Activated CD4-positive, alpha-beta memory T cell treated with anti-CD3 and anti-CD28 coated beads, Interleukin-2, amount 10 ng/mL, durations not matched to agents 7 days and 5 days (primary cell): ENCODE data around the gene TMEM14A. TPM values are rescaled to one million over a fixed set of nuclear protein-coding genes. Genes with fewer than 3 reads are reported as not detected.

Experiments
- CTCF ChIA-PET: fragments of 350-600 bp; sonication (Branson Sonifier 250); formaldehyde crosslinking; loops from one replicate; lab custom pipeline; 2021; ENCODE audit warnings: antibody characterized with exemption, inconsistent platforms; lab: Charles Lee
- POLR2A ChIA-PET: fragments of 350-600 bp; sonication (Branson Sonifier 250); formaldehyde crosslinking; loops from one replicate; lab custom pipeline; 2021; ENCODE audit warnings: antibody characterized with exemption; lab: Charles Lee
- DNase-seq: peaks from one replicate; pipeline ENCODE4 v3.0.0-alpha.2; 2020
- H3K27ac Mint-ChIP-seq: one replicate; pipeline ENCODE4 v1.8.0; 2021; ENCODE audit warnings: mild to moderate bottlenecking, mixed read lengths
- H3K27me3 Mint-ChIP-seq: one replicate; pipeline ENCODE4 v1.8.0; 2021; ENCODE audit warnings: mixed read lengths
- H3K36me3 Mint-ChIP-seq: one replicate; pipeline ENCODE4 v1.8.0; 2021; ENCODE audit warnings: low read depth, mixed read lengths
- H3K4me1 Mint-ChIP-seq: one replicate; pipeline ENCODE4 v1.8.0; 2021; ENCODE audit warnings: mixed read lengths
- H3K4me3 Mint-ChIP-seq: one replicate; pipeline ENCODE4 v1.8.0; 2021; ENCODE audit warnings: mild to moderate bottlenecking, mixed read lengths
- H3K9me3 Mint-ChIP-seq: one replicate; pipeline ENCODE4 v1.8.0; 2021; ENCODE audit warnings: mixed read lengths
- total RNA-seq, 2 experiments: library from RNA; stranded (reverse); gene quantifications; one replicate each; pipeline ENCODE4 v1.2.3, GENCODE V29; 2021

Gene TMEM14A
- total RNA-seq, 2 experiments from 2014 or later = 20.9 to 23.5 TPM

DNA sequence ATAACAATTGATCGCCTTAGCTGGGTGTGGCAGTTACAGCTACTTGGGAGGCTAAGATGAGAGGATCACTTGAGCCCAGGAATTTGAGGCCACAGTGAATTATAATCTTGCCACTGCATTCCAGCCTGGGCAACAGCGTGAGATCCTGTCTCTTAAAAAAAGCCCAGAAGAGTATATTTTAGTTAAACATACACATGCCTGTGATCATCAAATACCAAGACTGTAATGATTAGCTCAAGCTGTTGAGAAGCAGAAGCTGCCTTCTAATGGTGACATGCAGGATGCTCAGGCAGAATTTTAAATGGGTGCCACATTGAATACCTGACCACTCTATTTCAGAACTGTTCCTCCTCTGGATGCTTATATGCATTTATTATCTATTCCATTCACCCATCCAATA lies 8.9 kb upstream of the TMEM14A start:
- POLR2A ChIA-PET = interaction anchor here (1.1 to 2.0 kb wide), 2 partner anchors 20 to 376 kb away, joined by 4 to 9 read pairs; no protein-coding TSS in a partner anchor
- CTCF ChIA-PET = interaction anchor here (1.4 to 3.4 kb wide), 9 partner anchors 11 to 400 kb away, joined by 3 to 44 read pairs (median 12); partner anchors contain the start of gene EFHC1
- peaks cover 2% of the 10 kb centered on the region for H3K27me3 Mint-ChIP-seq
- no peak for DNase-seq
- H3K9me3 Mint-ChIP-seq = no peaks in the 10 kb centered on the region
- H3K4me1 Mint-ChIP-seq = peaks cover 5% of the 10 kb centered on the region
- no peaks in the 10 kb centered on the region for H3K36me3 Mint-ChIP-seq
- no peak overlapping the region for H3K4me3 Mint-ChIP-seq
- no peak overlapping the region for H3K27ac Mint-ChIP-seq

DNA sequence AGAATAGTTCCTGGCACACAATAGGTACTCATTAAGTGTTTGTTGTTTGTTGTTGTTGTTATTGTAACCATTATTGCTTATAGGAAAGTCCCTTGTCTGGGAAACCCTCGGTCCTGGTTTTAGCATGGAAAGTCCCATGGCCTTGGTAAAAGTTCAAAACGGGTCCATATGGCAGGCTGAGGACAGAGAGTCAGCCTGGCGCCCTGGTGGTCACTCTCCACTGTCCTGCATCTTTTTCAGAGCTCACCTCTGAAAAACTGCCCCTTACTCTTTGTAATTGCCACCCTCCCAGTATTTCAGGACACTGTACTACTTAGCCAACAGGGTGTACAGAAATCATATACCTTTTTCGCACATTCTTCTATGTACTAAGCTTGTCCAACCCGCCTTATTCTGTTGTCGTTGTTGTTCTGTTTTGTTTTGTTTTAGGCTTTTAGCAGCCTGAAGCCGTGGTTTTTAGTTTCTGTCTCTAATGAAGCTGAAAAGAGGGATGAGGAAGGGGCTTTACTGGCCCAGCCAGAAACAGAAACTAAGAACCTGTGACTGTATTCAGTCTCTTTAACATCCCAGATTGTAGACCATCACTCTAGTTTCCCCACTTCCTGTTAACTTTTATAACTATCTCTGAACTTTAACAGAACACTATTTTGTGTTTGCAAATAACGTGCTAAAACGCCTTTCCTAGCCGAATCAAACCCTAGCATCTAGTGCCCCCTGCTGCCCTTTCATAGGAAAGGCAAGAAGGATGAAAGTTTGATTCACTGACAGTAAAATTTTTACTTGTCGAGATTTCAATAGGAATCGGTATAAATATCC lies 7.6 kb upstream of the TMEM14A start:
- no peaks in the 10 kb centered on the region for H3K9me3 Mint-ChIP-seq
- DNase-seq = peak; percentile 72
- H3K36me3 Mint-ChIP-seq = peaks cover 2% of the 10 kb centered on the region
- no peak overlapping the region for H3K4me3 Mint-ChIP-seq
- peaks cover 14% of the 10 kb centered on the region for H3K4me1 Mint-ChIP-seq
- ChIA-PET CTCF (interaction anchor here (0.7 to 3.4 kb wide), 17 partner anchors 11 to 505 kb away, joined by 3 to 44 read pairs (median 4); partner anchors contain the start of gene EFHC1), POLR2A (interaction anchor here (1.1 to 2.0 kb wide), 3 partner anchors 21 to 501 kb away, joined by 3 to 9 read pairs (median 4); no protein-coding TSS in a partner anchor)
- no peaks in the 10 kb centered on the region for H3K27me3 Mint-ChIP-seq
- no peak overlapping the region for H3K27ac Mint-ChIP-seq

DNA sequence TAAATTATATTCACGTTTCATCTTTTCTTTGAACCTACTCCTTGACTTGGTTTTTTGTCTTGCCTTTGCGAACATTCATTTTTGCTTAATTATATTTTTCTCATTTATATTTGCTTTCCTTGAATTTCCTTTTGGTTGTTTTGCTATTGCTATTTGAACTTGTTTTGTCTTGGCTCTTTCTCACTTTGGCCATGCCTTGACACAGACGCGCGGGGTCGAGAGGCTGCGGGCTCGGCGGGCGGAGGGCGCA lies 7.1 kb upstream of the TMEM14A start:
- H3K27me3 Mint-ChIP-seq = no peaks in the 10 kb centered on the region

DNA sequence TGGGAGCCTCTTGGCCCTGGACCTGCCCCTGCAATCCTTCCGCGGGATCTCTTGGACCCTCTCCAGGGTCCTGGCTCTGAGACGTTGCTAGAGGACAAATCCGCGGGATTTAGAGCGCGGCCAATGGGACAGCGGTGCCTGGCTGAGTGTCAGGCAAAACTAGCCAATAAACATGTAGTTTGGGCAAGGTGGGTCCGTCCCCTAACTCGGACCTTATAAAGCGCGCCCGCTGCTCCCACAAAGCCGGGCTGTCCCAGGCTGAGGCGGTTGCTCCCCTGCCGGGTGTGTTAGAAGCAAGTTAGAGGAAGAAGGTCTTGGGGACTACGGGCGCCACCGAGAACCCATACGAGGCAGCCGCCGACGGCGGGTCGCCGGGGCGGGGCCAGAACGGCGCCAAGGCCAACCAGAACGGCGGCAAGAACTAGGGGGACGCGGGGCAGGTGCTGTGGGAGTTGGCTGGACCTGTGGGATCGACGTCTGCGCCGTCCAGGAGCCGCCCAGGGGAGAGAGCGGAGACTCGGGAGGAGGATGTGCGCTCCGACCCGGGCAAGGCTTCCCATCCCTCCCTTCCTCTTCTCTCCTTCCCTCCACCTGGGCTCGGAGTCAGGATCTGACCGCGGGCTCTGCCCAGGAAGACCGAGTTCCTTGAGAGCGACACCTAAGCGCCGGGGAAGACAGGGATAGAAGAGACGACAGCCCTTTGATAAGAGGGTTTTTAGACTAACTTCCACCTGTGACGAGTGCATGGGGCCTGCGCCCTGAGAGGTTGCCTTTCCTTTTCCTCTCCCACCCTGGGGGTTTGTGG lies 6.5 kb upstream of the TMEM14A start:
- peaks cover 4% of the 10 kb centered on the region for H3K36me3 Mint-ChIP-seq
- H3K27ac Mint-ChIP-seq = no peak overlapping the region
- ChIA-PET POLR2A (interaction anchor here (1.2 kb wide), 1 partner anchor 380 kb away, joined by 4 read pairs; the partner anchor contains the start of gene MCM3), CTCF (interaction anchor here (0.9 to 1.4 kb wide), 5 partner anchors 10 to 257 kb away, joined by 3 to 10 read pairs (median 6); no protein-coding TSS in a partner anchor)
- DNase-seq = peak; percentile 81
- no peaks in the 10 kb centered on the region for H3K27me3 Mint-ChIP-seq
- no peaks in the 10 kb centered on the region for H3K9me3 Mint-ChIP-seq
- H3K4me1 Mint-ChIP-seq = peaks cover 17% of the 10 kb centered on the region
- H3K4me3 Mint-ChIP-seq = no peak overlapping the region

More for the DNA sequence above, 7.1 kb upstream of the TMEM14A start:
- H3K27ac Mint-ChIP-seq = no peak overlapping the region
- peaks cover 15% of the 10 kb centered on the region for H3K4me1 Mint-ChIP-seq
- peaks cover 2% of the 10 kb centered on the region for H3K36me3 Mint-ChIP-seq
- H3K4me3 Mint-ChIP-seq = no peak overlapping the region
- POLR2A ChIA-PET = interaction anchor here (1.2 to 2.0 kb wide), 2 partner anchors 378 to 501 kb away, joined by 3 to 9 read pairs; no protein-coding TSS in a partner anchor
- CTCF ChIA-PET = interaction anchor here (1.0 to 3.4 kb wide), 11 partner anchors 11 to 402 kb away, joined by 3 to 44 read pairs (median 5); partner anchors contain the start of gene EFHC1
- no peak for DNase-seq
- no peaks in the 10 kb centered on the region for H3K9me3 Mint-ChIP-seq

DNA sequence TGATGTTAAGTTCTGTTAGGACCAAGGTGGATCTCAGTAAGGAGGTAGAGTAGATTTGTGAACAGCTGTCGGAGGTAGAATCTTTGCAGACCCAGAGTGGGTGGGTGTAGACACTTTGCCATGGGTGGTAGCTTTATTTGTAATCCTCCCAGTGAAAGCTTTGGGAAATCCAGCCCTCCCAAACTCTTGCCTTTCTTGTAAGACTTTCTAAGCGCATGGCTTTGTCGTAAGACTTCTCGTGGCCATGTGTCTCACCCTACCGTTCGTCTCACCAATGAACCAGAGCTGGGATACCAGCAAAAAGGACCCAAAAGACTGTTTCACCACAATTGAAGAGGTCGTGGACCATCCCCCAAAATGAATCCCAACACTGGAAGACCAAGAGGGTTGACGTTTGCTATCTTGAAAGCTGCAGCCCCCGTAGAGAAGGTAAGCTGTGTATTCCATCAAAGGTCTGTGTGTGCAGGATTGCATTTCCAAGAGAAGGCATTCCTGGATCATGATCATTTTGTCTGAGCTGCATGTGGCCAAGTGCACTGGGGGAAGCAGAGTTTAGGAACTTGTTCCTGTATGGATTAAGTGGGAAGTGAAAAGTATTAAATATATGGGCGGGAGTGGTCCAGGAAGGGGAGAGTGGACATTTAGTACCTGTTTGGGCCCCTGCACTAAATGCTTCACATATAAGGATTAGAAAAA lies 5.8 kb upstream of the TMEM14A start:
- H3K9me3 Mint-ChIP-seq = no peaks in the 10 kb centered on the region
- H3K4me1 Mint-ChIP-seq = peaks cover 22% of the 10 kb centered on the region
- peaks cover 5% of the 10 kb centered on the region for H3K36me3 Mint-ChIP-seq
- H3K27ac Mint-ChIP-seq = no peak overlapping the region
- ChIA-PET POLR2A (interaction anchor here (0.9 to 1.2 kb wide), 2 partner anchors 9 to 380 kb away, joined by 3 to 4 read pairs; partner anchors contain the start of gene MCM3), CTCF (interaction anchor here (0.9 to 1.4 kb wide), 5 partner anchors 9 to 257 kb away, joined by 3 to 10 read pairs (median 6); no protein-coding TSS in a partner anchor)
- DNase-seq = no peak
- H3K4me3 Mint-ChIP-seq = no peak overlapping the region
- H3K27me3 Mint-ChIP-seq = no peaks in the 10 kb centered on the region

DNA sequence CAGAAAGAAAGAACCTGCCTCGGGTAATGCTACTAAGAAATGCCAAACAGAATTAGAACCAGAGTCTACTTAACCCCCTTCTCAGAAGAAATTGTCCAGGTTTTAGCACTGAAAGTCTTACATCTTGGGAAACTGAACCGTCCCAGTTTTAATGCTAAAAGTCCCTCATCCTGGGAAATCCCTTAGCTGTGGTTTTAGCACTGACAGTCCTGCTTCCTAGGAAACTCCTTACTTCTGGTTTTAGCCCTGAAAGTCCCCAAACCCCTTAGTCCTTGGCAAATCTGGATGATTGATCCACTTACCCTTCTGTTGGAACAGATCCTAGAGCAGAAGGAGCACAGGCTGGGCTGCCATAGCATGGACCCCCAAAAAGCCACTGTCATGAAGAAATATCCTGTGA lies 4.8 kb upstream of the TMEM14A start:
- CTCF ChIA-PET = interaction anchor here (1.9 kb wide), 1 partner anchor 14 kb away, joined by 7 read pairs; no protein-coding TSS in a partner anchor
- no peak for DNase-seq
- H3K4me3 Mint-ChIP-seq = no peak overlapping the region

DNA sequence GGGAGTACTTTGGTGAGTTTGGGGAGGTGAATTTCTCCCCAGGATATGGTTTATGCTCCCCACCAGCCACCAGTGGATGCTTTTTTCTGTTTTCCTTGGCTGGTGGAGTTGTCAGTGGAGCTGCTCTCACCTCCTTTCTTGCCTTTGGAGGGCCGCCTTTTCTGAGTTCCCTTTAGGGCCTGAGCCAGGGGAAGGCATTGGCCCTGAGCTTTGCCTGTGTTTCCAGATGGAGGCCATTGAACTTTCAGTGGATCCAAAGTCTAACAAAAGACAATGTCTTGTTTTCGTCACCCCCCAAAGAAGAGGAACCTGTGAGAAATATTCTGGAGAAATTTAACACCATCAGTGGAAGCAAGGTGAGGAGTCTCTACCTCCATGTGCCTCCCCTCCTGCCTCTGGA lies 4.4 kb upstream of the TMEM14A start:
- Mint-ChIP-seq H3K9me3 (no peaks in the 10 kb centered on the region), H3K4me1 (peaks cover 33% of the 10 kb centered on the region), H3K4me3 (no peak overlapping the region), H3K27me3 (no peaks in the 10 kb centered on the region), H3K36me3 (peaks cover 5% of the 10 kb centered on the region), H3K27ac (no peak overlapping the region)
- DNase-seq = no peak
- ChIA-PET POLR2A (no interaction called here), CTCF (interaction anchor here (1.9 kb wide), 1 partner anchor 14 kb away, joined by 7 read pairs; no protein-coding TSS in a partner anchor)

More for the DNA sequence above, 4.8 kb upstream of the TMEM14A start:
- peaks cover 5% of the 10 kb centered on the region for H3K36me3 Mint-ChIP-seq
- no peaks in the 10 kb centered on the region for H3K27me3 Mint-ChIP-seq
- no peak overlapping the region for H3K27ac Mint-ChIP-seq
- peaks cover 29% of the 10 kb centered on the region for H3K4me1 Mint-ChIP-seq
- H3K9me3 Mint-ChIP-seq = no peaks in the 10 kb centered on the region
- POLR2A ChIA-PET = no interaction called here

DNA sequence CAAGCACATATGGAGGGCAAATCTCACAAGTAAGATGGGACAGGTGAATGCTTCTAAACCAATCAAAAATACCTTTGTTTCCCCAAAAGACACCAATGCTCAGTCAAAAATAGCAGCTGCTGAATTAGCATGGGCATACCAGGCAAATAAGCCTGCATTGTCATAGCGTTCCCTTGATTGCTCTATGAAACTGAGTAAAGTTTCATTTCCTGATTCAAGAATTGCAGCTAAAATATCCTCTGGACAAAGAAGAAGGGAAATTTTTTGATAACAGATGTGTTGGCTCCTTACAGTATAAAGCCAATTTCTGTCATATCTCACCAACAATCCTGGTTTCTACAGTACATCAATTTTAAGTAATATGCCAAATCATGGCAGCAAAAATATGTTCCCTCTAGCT lies 3.3 kb upstream of the TMEM14A start:
- H3K4me3 Mint-ChIP-seq = no peak overlapping the region
- no peak overlapping the region for H3K27ac Mint-ChIP-seq
- CTCF ChIA-PET = interaction anchor here (0.6 to 1.9 kb wide), 2 partner anchors 15 to 174 kb away, joined by 3 to 7 read pairs; no protein-coding TSS in a partner anchor
- H3K27me3 Mint-ChIP-seq = no peaks in the 10 kb centered on the region
- peaks cover 44% of the 10 kb centered on the region for H3K4me1 Mint-ChIP-seq
- peaks cover 5% of the 10 kb centered on the region for H3K36me3 Mint-ChIP-seq
- H3K9me3 Mint-ChIP-seq = no peaks in the 10 kb centered on the region
- DNase-seq = no peak
- POLR2A ChIA-PET = no interaction called here

DNA sequence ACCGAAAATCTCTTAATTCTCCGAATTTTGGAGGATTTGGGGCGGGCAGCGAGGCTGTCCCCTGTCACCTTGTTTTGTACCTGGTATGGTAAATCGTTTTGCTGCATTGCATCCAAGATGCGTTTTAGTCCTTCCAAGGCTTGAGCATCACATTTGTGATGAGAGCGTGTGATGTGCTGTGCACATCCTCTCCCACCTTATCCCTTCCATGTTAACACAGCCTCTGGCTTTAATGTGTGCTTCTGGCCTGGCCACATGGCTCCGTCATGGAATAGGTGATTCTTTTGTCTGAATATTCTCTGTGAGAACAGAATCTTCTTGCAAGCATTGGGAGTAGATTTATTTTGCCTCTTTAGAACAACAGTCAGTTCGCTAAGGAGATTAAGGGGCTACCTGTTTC lies 763 bp downstream of the TMEM14A start:
- DNase-seq = no peak
- POLR2A ChIA-PET = interaction anchor here (0.6 to 1.4 kb wide), 4 partner anchors 253 to 387 kb away, joined by 3 read pairs; partner anchors contain the start of gene MCM3
- H3K4me1 Mint-ChIP-seq = peaks cover 54% of the 10 kb centered on the region
- H3K4me3 Mint-ChIP-seq = peak overlapping the region; percentile 82
- CTCF ChIA-PET = interaction anchor here (1.4 kb wide), 1 partner anchor 21 kb away, joined by 8 read pairs; no protein-coding TSS in a partner anchor
- no peaks in the 10 kb centered on the region for H3K27me3 Mint-ChIP-seq
- H3K27ac Mint-ChIP-seq = no peak overlapping the region
- no peaks in the 10 kb centered on the region for H3K9me3 Mint-ChIP-seq
- peaks cover 13% of the 10 kb centered on the region for H3K36me3 Mint-ChIP-seq

DNA sequence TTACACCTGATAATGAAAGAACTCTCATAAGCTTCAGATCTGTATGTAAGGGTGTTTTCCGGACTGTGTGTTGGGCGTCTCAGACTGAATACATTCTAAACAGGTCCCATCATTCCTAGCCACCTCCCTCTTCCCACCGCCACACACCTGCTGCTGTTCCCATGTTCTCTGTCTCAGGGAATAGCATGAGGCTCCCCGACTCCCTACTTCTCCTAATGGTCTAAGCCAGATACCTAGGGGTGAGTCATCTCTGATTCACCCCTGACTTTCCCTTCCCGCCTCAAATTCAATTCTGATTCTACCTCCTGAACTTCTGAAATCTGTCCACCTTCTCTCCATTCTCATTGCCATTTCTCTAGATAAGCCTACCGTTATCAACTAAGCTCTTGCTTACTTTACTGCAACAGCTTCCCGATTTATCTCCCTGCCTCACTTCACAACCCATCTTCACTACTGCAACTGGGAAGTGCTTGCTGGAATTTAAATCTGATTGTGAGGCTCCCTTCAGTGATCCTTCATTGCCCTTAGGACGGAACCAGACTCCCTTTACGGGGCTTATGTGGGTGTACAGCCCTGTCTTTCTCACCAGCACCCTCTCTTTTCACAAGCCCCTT lies 1.6 kb downstream of the TMEM14A start:
- Mint-ChIP-seq H3K27ac (no peak overlapping the region), H3K4me3 (peak overlapping the region; percentile 9), H3K4me1 (peaks cover 47% of the 10 kb centered on the region), H3K27me3 (no peaks in the 10 kb centered on the region), H3K36me3 (peaks cover 15% of the 10 kb centered on the region), H3K9me3 (no peaks in the 10 kb centered on the region)
- no peak for DNase-seq
- ChIA-PET POLR2A (interaction anchor here (0.5 kb wide), 1 partner anchor 21 kb away, joined by 3 read pairs; no protein-coding TSS in a partner anchor), CTCF (interaction anchor here (1.4 kb wide), 1 partner anchor 22 kb away, joined by 8 read pairs; no protein-coding TSS in a partner anchor)

DNA sequence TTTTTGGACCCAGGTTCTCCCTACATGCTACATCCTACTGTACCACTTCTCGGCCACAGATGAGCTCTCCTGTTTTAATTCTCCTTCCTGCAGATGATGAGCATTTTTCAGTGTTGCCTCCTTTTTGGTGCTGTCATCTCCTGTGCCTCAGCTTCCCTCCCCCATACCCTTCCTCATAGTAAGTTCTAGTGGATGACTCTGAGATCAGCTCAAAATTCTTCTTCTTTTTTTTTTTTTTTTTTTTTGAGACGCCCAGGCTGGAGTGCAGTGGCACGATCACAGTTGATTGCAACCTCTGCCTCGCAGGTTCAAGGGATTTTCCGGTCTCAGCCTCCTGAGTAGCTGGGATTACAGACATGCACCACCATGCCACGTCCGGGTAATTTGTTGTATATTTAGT lies 3.8 kb downstream of the TMEM14A start:
- no peak overlapping the region for H3K27ac Mint-ChIP-seq
- no peak for DNase-seq
- peaks cover 17% of the 10 kb centered on the region for H3K36me3 Mint-ChIP-seq
- peaks cover 39% of the 10 kb centered on the region for H3K4me1 Mint-ChIP-seq
- ChIA-PET POLR2A (interaction anchor here (1.1 kb wide), 1 partner anchor 9 kb away, joined by 3 read pairs; no protein-coding TSS in a partner anchor), CTCF (interaction anchor here (1.4 to 1.5 kb wide), 2 partner anchors 10 to 11 kb away, joined by 4 to 6 read pairs; no protein-coding TSS in a partner anchor)
- H3K4me3 Mint-ChIP-seq = no peak overlapping the region
- no peaks in the 10 kb centered on the region for H3K9me3 Mint-ChIP-seq
- H3K27me3 Mint-ChIP-seq = no peaks in the 10 kb centered on the region
